ENCODE results near the gene CBARP. TPM values are rescaled to one million over a fixed set of nuclear protein-coding genes. Genes with fewer than 3 reads are reported as not detected.
A peak's percentile ranks its signal among the peaks of the same experiment; 100 is the strongest.

The CBARP gene
- total RNA-seq, 1 donor from 2014 or later: 9.2 TPM

DNA sequence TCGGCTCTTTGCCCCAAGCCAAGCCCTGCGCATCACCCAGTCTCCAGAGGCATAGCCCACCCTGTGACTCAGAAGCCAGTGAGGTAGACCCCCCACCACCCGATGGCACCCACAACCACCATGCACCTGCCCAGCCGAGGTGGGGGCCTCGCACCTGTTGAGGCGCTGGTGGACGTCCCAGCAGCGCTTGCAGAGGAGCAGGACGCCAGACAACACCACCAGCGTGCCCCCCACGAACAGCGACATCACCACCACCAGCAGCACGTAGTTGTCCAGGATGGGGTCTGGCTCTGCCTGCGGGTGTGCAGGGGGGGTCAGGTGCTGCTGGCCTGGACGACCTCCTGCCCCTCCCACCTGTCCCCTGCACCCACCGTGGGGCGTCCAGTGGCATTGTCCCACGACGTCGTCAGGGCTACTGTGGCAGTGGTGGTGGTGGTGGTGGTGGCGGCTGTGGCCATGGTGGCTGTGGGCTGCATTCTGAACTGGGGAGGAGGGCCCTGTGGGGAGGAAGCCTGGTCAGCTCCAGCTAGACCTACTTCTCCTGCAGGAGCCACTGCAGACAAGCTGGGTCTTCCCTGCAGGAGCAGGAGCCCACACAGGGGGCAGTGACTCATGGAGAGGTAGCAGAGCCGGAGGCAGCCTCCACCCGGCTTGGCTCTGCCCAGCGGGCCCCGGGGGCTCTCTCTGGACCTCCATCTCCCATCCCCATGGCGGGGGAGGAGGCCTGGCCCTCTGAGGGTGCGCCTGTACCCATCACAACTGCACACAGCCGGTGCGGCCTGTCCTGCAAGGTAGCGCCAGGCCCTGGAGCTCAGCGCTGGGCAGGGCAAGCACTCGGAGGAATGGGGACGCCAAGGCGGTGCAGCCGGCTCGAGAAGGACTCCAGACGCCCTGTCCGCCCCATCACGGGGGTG lies 1.9 kb downstream of the CBARP start:
- Mint-ChIP-seq H3K27ac (no peak overlapping the region), H3K27me3 (ENCODE audit: low read depth) (no peaks in the 10 kb centered on the region), H3K4me3 (peak overlapping the region; percentile 56)

DNA sequence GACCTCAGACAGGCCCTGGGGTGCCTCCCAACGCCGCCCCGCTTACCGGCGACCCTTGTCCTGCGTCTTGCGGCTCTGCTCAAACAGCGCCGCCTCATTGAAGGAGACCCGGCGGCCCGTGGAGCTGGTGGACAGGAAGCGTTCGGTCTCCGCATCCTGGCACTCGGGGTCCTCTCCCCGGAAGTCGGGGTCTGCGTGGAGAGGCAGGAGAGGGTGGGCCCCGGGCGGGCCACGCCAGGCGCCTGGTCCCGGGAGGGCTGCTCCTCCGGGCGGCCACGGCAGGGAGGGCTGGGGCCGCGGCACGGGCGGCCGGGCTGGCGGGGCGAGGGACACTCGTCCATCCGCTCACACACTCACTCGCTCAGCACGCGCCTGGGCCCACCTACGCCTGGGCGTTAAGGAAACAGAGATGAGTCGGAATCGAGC lies 2.8 kb downstream of the CBARP start:
- no peak overlapping the region for H3K27ac Mint-ChIP-seq
- no peaks in the 10 kb centered on the region for H3K36me3 Mint-ChIP-seq
- DNase-seq (ENCODE audit: low spot score in 2 of 2, unreplicated experiment in 2 of 2): no peak
- H3K4me1 Mint-ChIP-seq: peaks cover 30% of the 10 kb centered on the region
- TF ChIP-seq, protein P1, sequence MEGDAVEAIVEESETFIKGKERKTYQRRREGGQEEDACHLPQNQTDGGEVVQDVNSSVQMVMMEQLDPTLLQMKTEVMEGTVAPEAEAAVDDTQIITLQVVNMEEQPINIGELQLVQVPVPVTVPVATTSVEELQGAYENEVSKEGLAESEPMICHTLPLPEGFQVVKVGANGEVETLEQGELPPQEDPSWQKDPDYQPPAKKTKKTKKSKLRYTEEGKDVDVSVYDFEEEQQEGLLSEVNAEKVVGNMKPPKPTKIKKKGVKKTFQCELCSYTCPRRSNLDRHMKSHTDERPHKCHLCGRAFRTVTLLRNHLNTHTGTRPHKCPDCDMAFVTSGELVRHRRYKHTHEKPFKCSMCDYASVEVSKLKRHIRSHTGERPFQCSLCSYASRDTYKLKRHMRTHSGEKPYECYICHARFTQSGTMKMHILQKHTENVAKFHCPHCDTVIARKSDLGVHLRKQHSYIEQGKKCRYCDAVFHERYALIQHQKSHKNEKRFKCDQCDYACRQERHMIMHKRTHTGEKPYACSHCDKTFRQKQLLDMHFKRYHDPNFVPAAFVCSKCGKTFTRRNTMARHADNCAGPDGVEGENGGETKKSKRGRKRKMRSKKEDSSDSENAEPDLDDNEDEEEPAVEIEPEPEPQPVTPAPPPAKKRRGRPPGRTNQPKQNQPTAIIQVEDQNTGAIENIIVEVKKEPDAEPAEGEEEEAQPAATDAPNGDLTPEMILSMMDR (IDR thresholded peaks at IDR 0.05; ENCODE audit: unreplicated experiment): no peak
- no peak overlapping the region for H3K4me3 Mint-ChIP-seq
- no peaks in the 10 kb centered on the region for H3K9me3 Mint-ChIP-seq
- H3K27me3 Mint-ChIP-seq (ENCODE audit: low read depth): no peaks in the 10 kb centered on the region

More for the DNA sequence above, 1.9 kb downstream of the CBARP start:
- DNase-seq (ENCODE audit: low spot score in 2 of 2, unreplicated experiment in 2 of 2): no peak
- Mint-ChIP-seq H3K36me3 (no peaks in the 10 kb centered on the region), H3K4me1 (peaks cover 32% of the 10 kb centered on the region), H3K9me3 (no peaks in the 10 kb centered on the region)
- TF ChIP-seq, protein P1 (IDR thresholded peaks at IDR 0.05; ENCODE audit: unreplicated experiment): no peak

DNA sequence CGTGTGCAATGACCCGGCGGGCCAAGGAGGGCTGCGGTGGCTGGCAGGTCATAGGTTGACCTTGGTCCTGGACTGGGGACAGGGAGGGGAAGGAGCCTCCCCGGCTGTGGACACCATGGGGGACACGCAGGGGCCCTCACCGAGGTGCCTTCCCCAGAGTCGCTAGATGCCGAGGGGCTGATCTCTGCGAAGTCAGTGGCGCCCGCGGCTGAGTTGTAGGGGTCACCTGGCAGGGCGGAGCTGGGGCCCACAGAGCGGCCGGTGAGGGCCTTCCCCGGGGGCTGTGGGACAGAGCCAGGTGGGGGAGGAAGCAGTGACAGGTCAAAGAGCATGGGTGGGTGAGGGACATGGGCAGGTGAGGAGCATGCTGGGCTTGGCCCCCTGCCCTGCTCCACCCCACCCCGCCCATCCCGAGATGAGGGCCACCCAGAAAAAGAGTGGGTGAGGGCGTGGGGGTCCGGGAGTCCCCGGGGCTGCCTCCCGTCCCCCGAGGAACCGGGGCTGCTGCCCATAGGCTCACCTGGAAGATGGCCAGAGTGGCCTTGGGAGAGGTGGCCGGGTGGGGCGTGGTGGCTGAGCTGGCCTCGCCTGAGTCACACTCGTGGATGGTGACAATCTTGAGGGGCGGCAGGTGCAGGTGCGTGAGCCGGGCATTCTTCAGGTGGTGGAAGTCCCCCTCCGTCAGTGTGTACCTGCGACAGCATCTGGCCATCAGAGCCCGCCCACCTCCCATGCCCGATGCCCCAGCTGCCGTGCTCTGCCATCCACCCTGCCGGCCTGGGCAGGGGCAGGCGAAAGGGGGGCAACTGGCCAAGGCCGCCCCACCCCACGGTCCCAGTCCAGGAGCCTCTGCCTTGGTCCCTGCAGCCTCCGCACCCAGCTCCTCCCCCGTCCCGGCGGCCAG lies 3.5 kb downstream of the CBARP start:
- TF ChIP-seq, protein P1 (IDR thresholded peaks at IDR 0.05; ENCODE audit: unreplicated experiment): no peak
- Mint-ChIP-seq H3K4me3 (no peak overlapping the region), H3K36me3 (no peaks in the 10 kb centered on the region), H3K27me3 (ENCODE audit: low read depth) (no peaks in the 10 kb centered on the region), H3K9me3 (no peaks in the 10 kb centered on the region), H3K4me1 (peaks cover 28% of the 10 kb centered on the region), H3K27ac (no peak overlapping the region)
- DNase-seq (ENCODE audit: low spot score in 2 of 2, unreplicated experiment in 2 of 2): no peak

DNA sequence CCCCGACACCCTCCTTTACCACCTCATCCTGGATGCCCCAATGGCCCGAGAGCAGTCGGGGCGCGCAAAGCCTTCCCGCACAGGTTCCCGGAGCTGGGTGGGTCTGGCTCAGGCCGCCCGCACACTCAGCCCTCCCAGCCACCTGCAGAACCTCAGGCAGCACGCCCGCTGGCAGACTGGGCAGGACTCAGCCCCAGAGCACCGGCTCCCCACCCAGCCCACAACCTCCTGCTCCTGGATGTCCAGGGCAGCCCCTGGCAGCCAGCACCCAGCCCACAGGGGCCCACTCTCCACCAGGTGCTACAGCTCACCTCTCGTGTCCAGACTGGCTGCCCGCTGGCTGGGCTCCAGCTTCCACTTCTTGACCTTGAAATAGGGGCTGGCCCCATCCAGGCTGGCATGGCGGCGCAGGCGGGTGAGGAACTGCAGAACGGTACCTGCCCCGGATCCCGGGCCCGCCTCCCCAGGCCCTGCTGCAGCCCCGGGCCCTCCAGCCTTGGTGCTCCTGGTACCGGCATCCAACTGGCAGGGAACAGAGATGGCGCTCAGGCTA lies 4.6 kb downstream of the CBARP start:
- TF ChIP-seq, protein P1 (IDR thresholded peaks at IDR 0.05; ENCODE audit: unreplicated experiment): no peak
- Mint-ChIP-seq H3K36me3 (peaks cover 1% of the 10 kb centered on the region), H3K4me1 (peaks cover 18% of the 10 kb centered on the region), H3K9me3 (no peaks in the 10 kb centered on the region), H3K27me3 (ENCODE audit: low read depth) (no peaks in the 10 kb centered on the region), H3K4me3 (no peak overlapping the region), H3K27ac (no peak overlapping the region)
- DNase-seq (ENCODE audit: low spot score in 2 of 2, unreplicated experiment in 2 of 2): no peak

DNA sequence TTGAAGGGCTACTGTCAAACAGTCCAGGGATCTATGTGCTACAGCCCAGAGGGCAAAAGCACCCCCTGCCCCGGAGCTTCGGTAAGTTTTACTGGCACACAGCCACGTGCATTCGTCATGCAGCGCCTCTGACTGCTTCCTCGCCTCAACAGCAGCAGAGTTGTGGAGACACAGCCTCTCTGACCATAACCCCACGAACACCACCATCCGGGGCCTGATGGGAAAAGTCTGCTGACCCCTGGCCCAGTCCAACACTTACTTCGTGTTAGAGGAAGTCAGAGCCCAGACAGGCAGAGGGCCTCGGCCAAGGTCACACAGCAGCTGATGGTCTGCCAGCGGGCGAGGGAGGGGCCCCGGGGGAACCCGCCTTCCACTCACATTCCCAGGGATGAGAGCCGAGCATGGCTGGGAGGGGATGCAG lies 5.1 kb downstream of the CBARP start:
- Mint-ChIP-seq H3K9me3 (no peaks in the 10 kb centered on the region), H3K27me3 (ENCODE audit: low read depth) (no peaks in the 10 kb centered on the region), H3K36me3 (peaks cover 3% of the 10 kb centered on the region), H3K4me3 (peak overlapping the region; percentile 36), H3K4me1 (peaks cover 18% of the 10 kb centered on the region), H3K27ac (peak overlapping the region; percentile 86)
- DNase-seq (ENCODE audit: low spot score in 2 of 2, unreplicated experiment in 2 of 2): no peak
- TF ChIP-seq, protein P1 (IDR thresholded peaks at IDR 0.05; ENCODE audit: unreplicated experiment): no peak
